MM.1S (cell line): ENCODE measurements around the gene IFI35.

ENCODE experiments used
- DNase-seq: peaks from one replicate; pipeline ENCODE4 v3.0.0-alpha.2; 2015
- H2AFZ ChIP-seq: fragments of 300-600 bp; sonication (generic); 2 replicates; pipeline ENCODE4 v1.6.0; 2016; ENCODE audit warnings: antibody characterized with exemption, low read length
- H3F3A ChIP-seq: fragments of 300-600 bp; sonication (generic); 2 replicates; pipeline ENCODE4 v1.6.1; 2016; ENCODE audit warnings: mild to moderate bottlenecking, antibody characterized with exemption, low read length, moderate library complexity, mixed read lengths; ENCODE audit not compliant: insufficient read depth
- H3K27ac ChIP-seq: fragments of 300-600 bp; sonication (generic); 2 replicates; pipeline ENCODE4 v1.5.1; 2016; ENCODE audit warnings: mild to moderate bottlenecking, low read length
- H3K27me3 ChIP-seq: fragments of 300-600 bp; sonication (generic); replicated peaks from 2 replicates; pipeline ENCODE4 v1.6.0; 2016; ENCODE audit warnings: low read length; ENCODE audit not compliant: insufficient read depth
- H3K36me3 ChIP-seq: fragments of 300-600 bp; sonication (generic); replicated peaks from 2 replicates; pipeline ENCODE4 v1.6.1; 2016; ENCODE audit warnings: mild to moderate bottlenecking, low read length, mixed read lengths; ENCODE audit not compliant: insufficient read depth
- H3K4me1 ChIP-seq: fragments of 300-600 bp; sonication (generic); 2 replicates; pipeline ENCODE4 v1.6.1; 2016; ENCODE audit warnings: low read length, mixed read lengths
- H3K4me2 ChIP-seq: fragments of 300-600 bp; sonication (generic); 2 replicates; pipeline ENCODE4 v1.6.0; 2016; ENCODE audit warnings: low read depth, low read length
- H3K4me3 ChIP-seq: fragments of 300-600 bp; sonication (generic); 2 replicates; pipeline ENCODE4 v1.5.1; 2016; ENCODE audit warnings: low read length, mixed read lengths
- H3K79me2 ChIP-seq: fragments of 300-600 bp; sonication (generic); 2 replicates; pipeline ENCODE4 v1.6.1; 2016; ENCODE audit warnings: mixed run types, low read length, mixed read lengths
- H3K9ac ChIP-seq: fragments of 300-600 bp; sonication (generic); 2 replicates; pipeline ENCODE4 v1.6.1; 2016; ENCODE audit warnings: low read length, mixed read lengths
- H3K9me2 ChIP-seq: fragments of 300-600 bp; sonication (generic); replicated peaks from 2 replicates; pipeline ENCODE4 v1.6.1; 2016; ENCODE audit warnings: mild to moderate bottlenecking, low read length, mixed read lengths; ENCODE audit not compliant: insufficient read depth
- H3K9me3 ChIP-seq: fragments of 300-600 bp; sonication (generic); replicated peaks from 2 replicates; pipeline ENCODE4 v1.6.1; 2016; ENCODE audit warnings: mild to moderate bottlenecking, low read length, mixed read lengths; ENCODE audit not compliant: insufficient read depth
- H4K20me1 ChIP-seq: fragments of 300-600 bp; sonication (generic); 2 replicates; pipeline ENCODE4 v1.6.1; 2016; ENCODE audit warnings: mild to moderate bottlenecking, low read length, moderate library complexity, mixed read lengths; ENCODE audit not compliant: insufficient read depth
- CTCF ChIP-seq: fragments of 300-600 bp; sonication (generic); IDR thresholded peaks from 2 replicates; pipeline ENCODE4 v1.5.1; 2016; ENCODE audit warnings: antibody characterized with exemption, low read length, mixed read lengths
- EZH2 ChIP-seq: fragments of 300-600 bp; sonication (generic); optimal IDR thresholded peaks from 2 replicates; pipeline ENCODE3; 2017; ENCODE audit warnings: low read depth, mild to moderate bottlenecking, antibody characterized with exemption, low read length, mixed read lengths
- EZH2phosphoT487 ChIP-seq: fragments of 300-600 bp; sonication (generic); IDR thresholded peaks from 2 replicates; pipeline ENCODE4 v1.6.1; 2018; ENCODE audit warnings: antibody characterized with exemption, low read length

Gene IFI35

DNA sequence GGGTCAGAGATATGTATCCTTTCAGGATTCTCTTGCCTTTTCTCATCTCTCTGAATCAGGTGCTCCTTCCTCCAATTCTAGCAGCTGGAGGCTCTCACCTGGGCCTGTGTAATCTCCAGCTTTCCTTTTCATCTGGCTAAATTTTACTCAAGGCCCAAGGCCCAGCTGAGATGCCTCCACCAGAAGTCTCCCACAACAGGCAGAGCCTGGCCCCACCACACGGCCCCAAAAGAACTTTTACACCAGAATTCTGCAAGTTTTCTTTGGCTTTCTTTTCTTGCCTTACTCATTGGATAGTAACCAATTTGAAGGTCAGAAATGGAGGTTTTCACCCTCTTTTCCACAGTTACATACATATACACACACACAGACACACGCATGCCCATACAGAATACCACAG lies 33.1 kb downstream of the IFI35 start:
- no peak overlapping the region for H3K4me2 ChIP-seq
- H3K9me3 ChIP-seq: no peaks in the 10 kb centered on the region
- H3K4me3 ChIP-seq: no peak overlapping the region
- no peak overlapping the region for H3K9ac ChIP-seq
- H3K36me3 ChIP-seq: no peaks in the 10 kb centered on the region
- DNase-seq: no peak
- H3F3A ChIP-seq: peaks cover 4% of the 10 kb centered on the region; the same call in 1 of the 2 replicates
- TF ChIP-seq EZH2 (no peak), CTCF (no peak), EZH2phosphoT487 (no peak)
- peaks cover 12% of the 10 kb centered on the region for H3K4me1 ChIP-seq
- H2AFZ ChIP-seq: no peak overlapping the region
- H4K20me1 ChIP-seq: no peaks in the 10 kb centered on the region
- H3K79me2 ChIP-seq: no peaks in the 10 kb centered on the region
- H3K9me2 ChIP-seq: no peaks in the 10 kb centered on the region
- no peak overlapping the region for H3K27ac ChIP-seq
- H3K27me3 ChIP-seq: no peaks in the 10 kb centered on the region

GRCh38 chr17:43040655-43041054 lies 34.1 kb downstream of the IFI35 start:
- peaks cover 12% of the 10 kb centered on the region for H3K4me1 ChIP-seq
- H3K9me3 ChIP-seq: no peaks in the 10 kb centered on the region
- no peaks in the 10 kb centered on the region for H4K20me1 ChIP-seq
- H2AFZ ChIP-seq: no peak overlapping the region
- H3K36me3 ChIP-seq: no peaks in the 10 kb centered on the region
- H3K79me2 ChIP-seq: no peaks in the 10 kb centered on the region
- H3K4me2 ChIP-seq: no peak overlapping the region
- no peak overlapping the region for H3K27ac ChIP-seq
- peaks cover 4% of the 10 kb centered on the region; the same call in 1 of the 2 replicates for H3F3A ChIP-seq
- DNase-seq: no peak
- H3K4me3 ChIP-seq: no peak overlapping the region
- no peak overlapping the region for H3K9ac ChIP-seq
- H3K27me3 ChIP-seq: no peaks in the 10 kb centered on the region
- H3K9me2 ChIP-seq: no peaks in the 10 kb centered on the region
- TF ChIP-seq EZH2: no peak
- TF ChIP-seq EZH2phosphoT487: no peak
- TF ChIP-seq CTCF: no peak

- no peaks in the 10 kb centered on the region for H3K27me3 ChIP-seq
- no peak overlapping the region for H2AFZ ChIP-seq
- no peaks in the 10 kb centered on the region for H3K36me3 ChIP-seq
- H3K27ac ChIP-seq: no peak overlapping the region
- no peaks in the 10 kb centered on the region for H3K79me2 ChIP-seq
- no peaks in the 10 kb centered on the region for H3K9me3 ChIP-seq
- no peak overlapping the region for H3K4me3 ChIP-seq
- H3K9ac ChIP-seq: no peak overlapping the region
- TF ChIP-seq CTCF: no peak
- TF ChIP-seq EZH2phosphoT487: no peak
- no peak for TF ChIP-seq EZH2
- H4K20me1 ChIP-seq: no peaks in the 10 kb centered on the region
- H3F3A ChIP-seq: peaks cover 4% of the 10 kb centered on the region; the same call in 1 of the 2 replicates
- no peak for DNase-seq
- no peaks in the 10 kb centered on the region for H3K9me2 ChIP-seq
- no peak overlapping the region for H3K4me2 ChIP-seq
- H3K4me1 ChIP-seq: peaks cover 12% of the 10 kb centered on the region
Observed at GRCh38 chr17:43042025-43042628, 35.5 kb downstream of the IFI35 start.
